Loucy (cell line): ENCODE measurements around the gene EIF6.

ENCODE experiments used
- EZH2phosphoT487 ChIP-seq: fragments of 200-600 bp; IDR thresholded peaks from 2 replicates; pipeline ENCODE4 v1.6.1; 2018; ENCODE audit warnings: antibody characterized with exemption, mild to moderate bottlenecking, moderate library complexity, borderline replicate concordance
- TF ChIP-seq, protein P1 (sequence below): fragments of 200-600 bp; sonication (generic); conservative IDR thresholded peaks from 2 replicates; pipeline ENCODE4 v1.5.1; 2014; ENCODE audit warnings: mild to moderate bottlenecking, antibody characterized with exemption, low read length

DNA sequence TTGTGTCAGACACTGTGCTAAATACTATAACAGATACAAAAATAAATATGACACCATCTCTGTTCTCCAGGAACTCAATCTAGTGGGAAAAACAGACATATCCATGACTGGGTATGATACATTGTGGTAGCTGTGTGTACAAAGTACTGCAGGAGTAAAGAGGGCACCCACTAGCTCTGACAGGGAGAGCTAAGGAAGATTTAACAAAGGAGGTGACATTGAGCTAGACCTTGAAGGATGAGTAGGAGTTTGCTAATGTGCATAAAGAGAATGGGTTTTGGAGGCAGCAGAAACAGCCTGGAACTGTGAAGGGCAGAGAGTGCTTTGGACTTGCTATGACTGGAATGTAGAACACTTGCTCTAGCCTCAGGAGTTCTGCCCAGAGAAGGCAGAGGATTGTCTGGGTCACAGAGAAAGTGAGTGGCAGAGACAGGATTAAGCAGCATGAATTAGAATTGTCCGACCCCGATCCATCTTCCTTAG, 43.7 kb downstream of the EIF6 start:
- TF ChIP-seq, protein P1, sequence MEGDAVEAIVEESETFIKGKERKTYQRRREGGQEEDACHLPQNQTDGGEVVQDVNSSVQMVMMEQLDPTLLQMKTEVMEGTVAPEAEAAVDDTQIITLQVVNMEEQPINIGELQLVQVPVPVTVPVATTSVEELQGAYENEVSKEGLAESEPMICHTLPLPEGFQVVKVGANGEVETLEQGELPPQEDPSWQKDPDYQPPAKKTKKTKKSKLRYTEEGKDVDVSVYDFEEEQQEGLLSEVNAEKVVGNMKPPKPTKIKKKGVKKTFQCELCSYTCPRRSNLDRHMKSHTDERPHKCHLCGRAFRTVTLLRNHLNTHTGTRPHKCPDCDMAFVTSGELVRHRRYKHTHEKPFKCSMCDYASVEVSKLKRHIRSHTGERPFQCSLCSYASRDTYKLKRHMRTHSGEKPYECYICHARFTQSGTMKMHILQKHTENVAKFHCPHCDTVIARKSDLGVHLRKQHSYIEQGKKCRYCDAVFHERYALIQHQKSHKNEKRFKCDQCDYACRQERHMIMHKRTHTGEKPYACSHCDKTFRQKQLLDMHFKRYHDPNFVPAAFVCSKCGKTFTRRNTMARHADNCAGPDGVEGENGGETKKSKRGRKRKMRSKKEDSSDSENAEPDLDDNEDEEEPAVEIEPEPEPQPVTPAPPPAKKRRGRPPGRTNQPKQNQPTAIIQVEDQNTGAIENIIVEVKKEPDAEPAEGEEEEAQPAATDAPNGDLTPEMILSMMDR, result no peak
- no peak for TF ChIP-seq EZH2phosphoT487
